Stimulated activated CD4-positive, alpha-beta T cell treated with anti-CD3 and anti-CD28 coated beads, Interleukin-12 subunit alpha, Interleukin-12 subunit beta, amount 100 ng/mL, for 24 hours (primary cell): Measurements from ENCODE around the gene FAM9B.
"Not testable (repeated sequence)": the region's sequence is repeated elsewhere in the genome, so short reads cannot be mapped to it uniquely, and the experiment has no call there.

Source experiments
- DNase-seq, 2 experiments: peaks; one replicate each; pipeline ENCODE4 v3.0.0-alpha.2; 2020; ENCODE audit warnings: low read depth in 2 of 2

Gene FAM9B

GRCh38 chrX:9033989-9034388 is at the start of gene FAM9B:
FAM9B (minus strand) TSS chrX:9034127; CDS start chrX:9032986, 1,141 bp downstream.
- DNase-seq = no peak

DNA sequence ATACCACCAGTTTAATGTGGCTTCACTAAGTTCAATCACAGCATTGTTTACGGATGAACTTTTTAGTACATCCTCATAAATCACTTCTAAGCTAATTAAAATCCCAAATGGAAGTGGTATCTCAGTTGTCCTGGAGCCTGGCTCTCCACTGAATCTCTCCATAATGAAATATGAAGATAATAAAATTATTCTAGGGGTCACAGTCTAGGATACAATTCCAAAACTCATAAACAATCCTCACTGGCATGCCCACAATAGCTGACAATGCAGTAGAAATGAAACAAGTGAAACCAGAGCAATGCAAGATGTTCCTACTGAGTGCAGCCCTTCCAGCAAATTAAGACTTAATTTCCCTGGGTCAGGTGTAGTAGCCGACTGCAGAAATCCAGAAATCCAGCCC is 47.3 kb upstream of the FAM9B start:
- DNase-seq = no peak

GRCh38 chrX:9074326-9074725 is 40.4 kb upstream of the FAM9B start:
- DNase-seq = no peak

- DNase-seq = no peak
Observed at GRCh38 chrX:9072281-9072680, 38.4 kb upstream of the FAM9B start.

- DNase-seq = no peak
Observed at GRCh38 chrX:9071031-9071650, 37.2 kb upstream of the FAM9B start.

DNA sequence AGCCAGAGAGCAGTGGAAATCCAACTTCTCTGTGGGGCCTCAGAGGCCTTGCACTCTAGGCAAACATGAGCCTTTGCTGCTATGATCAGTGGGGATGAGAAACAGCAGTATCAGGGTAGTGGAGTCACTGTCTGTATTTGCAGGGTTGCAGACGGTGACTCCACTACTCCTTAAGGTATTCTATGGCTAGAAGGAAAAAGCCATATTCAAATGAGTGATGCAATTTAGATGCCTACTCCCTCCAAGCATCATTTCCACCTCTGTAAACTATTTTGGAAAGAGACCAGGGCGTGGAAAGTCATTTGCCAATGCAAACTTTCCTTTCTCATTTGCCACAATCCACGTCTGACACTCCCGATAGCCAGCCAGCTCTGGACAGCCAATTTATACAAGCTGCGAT is 35.6 kb upstream of the FAM9B start:
- DNase-seq = no peak

- no peak for DNase-seq
Observed at GRCh38 chrX:9064694-9065093, 30.8 kb upstream of the FAM9B start.

DNA sequence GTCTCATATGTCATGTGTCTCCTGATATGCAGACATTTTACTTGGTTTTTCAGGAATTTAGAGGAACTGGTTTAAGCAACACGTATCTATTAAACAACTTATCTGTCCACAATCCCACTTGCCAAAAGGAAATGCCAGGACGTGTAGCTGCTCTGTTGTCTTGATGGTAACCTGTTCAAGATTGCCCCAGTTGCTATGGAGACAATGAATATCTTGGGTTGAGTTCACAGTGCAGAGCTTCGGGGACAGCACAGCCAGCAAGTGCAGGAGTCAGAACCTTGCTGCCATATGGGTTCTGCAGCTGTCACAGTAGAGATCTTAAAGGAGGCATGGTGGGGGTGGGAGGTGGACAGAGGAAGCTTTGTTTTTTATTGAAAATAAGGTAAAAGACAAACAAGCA is 28.7 kb upstream of the FAM9B start:
- DNase-seq = no peak

- DNase-seq = no peak
Observed at GRCh38 chrX:9055354-9055753, 21.4 kb upstream of the FAM9B start.

- DNase-seq = no peak
Observed at GRCh38 chrX:9052081-9052480, 18.2 kb upstream of the FAM9B start.

DNA sequence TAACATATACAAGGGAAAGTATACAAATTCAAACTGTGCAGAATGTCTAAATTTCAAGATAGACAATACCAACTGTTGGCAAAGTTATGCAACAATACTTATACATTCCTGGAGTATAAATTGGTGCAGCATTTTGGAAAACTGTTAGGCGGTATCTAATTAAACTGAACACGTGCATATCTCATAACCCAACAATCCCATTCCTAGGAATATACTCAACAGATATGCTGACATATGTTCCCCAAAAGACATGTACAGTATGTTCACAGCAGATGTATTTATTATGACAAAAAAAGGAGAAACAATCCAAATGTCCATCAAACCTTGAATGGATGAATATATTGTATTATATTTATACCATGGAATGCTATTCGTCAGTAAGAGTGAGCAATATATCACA is 16.4 kb upstream of the FAM9B start:
- no peak for DNase-seq

GRCh38 chrX:9048801-9049200 is 14.9 kb upstream of the FAM9B start:
- no peak for DNase-seq

- no peak for DNase-seq
Observed at GRCh38 chrX:9038244-9038643, 4.3 kb upstream of the FAM9B start.

DNA sequence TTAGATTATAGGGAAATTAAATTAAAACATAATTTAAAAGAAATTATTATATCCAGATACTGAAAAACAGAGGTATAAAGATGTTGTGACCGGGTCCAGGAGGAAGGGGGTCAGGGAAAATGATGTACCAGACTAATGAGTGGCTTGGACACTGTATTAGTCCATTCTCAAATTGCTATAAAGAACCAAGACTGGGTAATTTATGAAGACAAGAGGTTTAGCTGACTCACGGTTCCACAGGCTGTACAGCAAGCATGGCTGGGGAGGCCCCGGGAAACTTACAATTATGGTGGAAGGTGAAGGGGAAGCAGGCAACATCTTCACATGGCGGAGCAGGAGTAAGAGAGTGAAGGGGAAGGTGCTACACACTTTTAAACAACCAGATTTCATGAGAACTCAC is 3.4 kb upstream of the FAM9B start:
- DNase-seq = no peak

GRCh38 chrX:9033586-9033985 is 341 bp downstream of the FAM9B start:
- no peak for DNase-seq

DNA sequence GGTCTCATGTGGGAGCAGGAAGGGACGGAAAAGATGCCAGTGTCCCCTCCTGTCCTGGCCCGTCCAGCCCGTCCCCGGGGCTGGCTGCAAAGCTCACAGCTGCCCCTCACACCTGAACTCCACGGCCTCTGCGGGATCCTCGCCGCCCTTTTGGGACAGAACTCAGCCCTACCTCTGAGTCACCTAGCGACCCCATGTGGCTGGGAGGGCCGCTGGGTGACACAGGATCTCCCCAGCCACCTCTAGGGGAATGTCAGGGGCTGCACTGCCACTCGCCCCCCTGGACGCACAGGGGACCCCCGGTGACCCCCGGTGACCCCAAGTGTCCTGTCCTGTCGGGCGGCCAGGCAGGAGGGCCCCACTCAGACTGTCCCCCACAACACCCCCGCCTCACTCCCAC is 748 bp downstream of the FAM9B start:
- no peak for DNase-seq

DNA sequence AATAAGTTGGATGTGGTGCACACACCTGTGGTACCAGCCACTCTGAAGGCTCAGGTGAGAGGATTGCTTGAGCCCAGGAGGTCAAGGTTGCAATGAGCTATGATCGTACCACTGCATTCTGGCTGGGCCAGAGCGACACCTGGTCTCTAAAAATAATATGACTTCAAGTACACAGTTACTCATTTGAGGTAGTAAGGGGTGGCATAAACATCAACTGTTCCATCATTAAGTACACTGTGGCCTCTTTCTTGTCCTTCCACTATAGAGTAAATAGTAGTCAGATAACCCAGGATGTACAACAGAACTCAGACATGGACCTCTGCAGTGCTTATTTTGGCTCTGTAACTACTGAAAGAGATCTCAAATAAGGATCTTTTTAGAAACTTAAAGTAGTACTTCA is 10.6 kb downstream of the FAM9B start:
- no peak for DNase-seq

DNA sequence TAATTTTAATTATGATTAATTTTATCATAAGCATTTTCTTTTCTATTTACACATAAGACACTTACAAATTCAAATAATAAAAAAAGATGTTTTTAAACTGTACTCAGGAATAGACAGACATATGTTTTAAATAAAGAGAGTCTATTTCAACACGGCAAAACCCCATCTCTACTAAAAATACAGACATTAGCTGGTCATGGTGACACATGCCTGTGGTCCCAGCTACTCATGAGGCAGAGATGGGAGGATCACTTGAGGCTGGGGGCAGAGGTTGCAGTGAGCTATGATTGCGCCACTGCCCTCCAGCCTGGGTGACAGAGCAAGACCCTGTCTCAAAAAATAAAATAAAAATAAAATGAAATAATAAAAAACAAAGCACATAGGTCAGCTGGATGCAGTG is 14.8 kb downstream of the FAM9B start:
- DNase-seq = no peak

GRCh38 chrX:9018332-9018731 is 15.6 kb downstream of the FAM9B start:
- DNase-seq = not testable (repeated sequence)

- DNase-seq = no peak
Observed at GRCh38 chrX:9003041-9003440, 30.9 kb downstream of the FAM9B start.

DNA sequence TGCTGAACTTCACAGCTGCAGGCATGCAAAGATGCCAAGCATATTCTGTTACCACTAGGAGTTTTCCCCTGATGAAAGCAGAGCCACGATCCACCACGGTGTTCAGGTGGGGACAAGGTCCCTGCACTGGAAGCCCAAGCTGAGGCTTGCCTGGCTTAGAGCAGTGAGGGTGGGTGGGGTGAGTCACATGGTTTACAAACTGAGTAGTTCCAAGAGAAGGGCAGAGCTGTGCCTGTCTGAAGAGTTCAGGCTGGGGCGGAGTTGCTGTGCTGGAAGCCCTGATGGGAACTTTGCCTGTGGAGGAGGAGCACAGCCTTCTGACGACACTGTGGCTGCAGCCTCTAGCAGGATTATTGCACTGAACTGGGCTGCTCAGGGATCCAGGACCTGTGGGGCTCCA is 45.5 kb downstream of the FAM9B start:
- peak in 1 of 2 experiments; percentile 1 for DNase-seq

DNA sequence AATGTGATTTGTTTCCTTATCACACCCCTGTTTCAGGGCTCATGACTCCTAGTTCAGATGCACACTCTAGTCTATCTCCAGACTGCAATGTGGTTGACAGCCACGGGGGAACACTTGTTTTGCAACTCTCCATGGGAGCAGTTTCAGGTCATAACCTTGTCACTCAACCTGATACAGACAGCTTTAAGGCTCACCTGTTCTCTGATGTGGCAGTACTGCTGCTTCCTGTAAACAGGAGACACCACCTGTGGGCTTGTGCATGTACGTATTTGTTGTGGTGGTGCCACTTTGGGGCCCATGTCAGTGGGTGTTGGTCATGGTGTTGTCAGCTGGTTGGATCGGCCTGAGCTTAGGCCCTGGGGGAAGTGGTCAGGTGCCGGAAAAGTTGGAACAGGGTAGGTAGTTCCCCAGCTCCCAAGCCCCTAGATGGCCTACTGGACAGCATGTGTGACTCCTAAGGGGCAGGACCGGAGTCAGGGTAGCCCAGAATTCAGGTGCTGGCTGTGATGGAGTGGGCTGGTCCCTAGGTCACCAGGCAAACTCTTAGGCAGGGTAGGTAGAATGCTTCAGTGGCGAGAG is 46.2 kb downstream of the FAM9B start:
- no peak for DNase-seq

- no peak for DNase-seq
Observed at GRCh38 chrX:8984231-8984630, 49.7 kb downstream of the FAM9B start.

DNA sequence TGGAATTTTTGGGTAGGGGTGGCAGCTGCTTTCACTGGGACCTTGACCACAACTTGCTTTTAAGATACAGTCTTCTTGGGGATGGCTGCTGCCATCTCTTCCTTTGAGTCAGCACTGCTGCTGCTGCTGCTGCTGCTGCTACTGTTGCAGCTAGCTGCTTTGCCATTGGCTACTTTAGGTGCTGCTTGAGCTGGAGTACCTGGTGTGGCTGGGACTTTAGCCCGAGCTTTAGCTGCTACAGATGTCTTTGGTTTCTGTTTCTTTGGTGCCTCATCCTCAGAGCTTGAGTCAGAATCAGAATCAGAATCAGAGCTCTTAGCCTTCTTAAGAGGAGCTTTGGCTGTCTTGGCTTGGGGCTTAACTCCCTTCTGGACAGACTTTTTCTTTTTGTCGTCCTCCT is 52.2 kb downstream of the FAM9B start:
- no peak for DNase-seq
